ENCODE measurements around the gene MAEA.

MAEA gene

DNA sequence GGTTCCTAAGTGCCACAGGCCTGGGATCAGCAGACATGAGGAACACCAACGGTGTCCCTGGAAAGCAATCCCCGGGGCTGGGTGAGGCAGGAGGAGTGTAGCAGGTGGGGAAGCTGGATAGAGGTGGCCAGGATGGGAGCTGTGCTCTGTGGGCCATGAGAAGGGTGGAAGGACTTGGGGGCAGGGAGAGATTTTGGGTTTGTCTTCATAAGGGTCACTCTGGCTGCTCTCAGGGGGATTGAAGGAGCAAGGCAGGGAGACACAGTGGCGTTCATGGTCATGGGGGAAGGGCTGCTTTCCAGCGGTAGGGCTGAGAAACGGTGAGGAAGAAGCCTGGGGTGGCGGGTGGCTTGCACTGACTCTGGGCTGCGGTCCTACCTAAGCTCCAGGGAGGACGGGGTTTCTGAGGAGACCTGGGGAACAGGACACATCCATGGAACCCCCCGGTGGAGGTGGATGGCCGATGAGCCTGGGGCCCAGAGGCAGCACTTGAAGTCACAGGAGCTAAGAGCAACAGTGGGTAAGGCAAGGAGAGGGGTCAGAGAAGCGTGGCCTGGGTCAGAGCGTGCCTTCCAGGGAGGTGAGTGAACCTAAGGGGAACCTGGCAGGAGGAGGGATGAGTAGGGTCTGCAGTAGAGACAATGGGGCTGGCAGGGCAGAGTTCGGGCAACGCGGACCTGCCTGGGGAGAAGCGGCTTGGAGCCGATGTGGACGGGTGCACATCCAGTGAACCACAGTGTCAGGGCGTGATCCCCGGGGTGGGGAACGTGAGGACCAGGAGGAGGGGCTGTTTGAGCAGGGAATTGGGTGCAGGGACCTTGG, 28.4 kb upstream of the MAEA start:
- H3K36me3 Mint-ChIP-seq (ENCODE audit: low read depth) = peaks cover 33% of the 10 kb centered on the region
- TF ChIP-seq CTCF (IDR thresholded peaks at IDR 0.05; ENCODE audit: unreplicated experiment in 3 of 3) = no peak
- H3K4me3 Mint-ChIP-seq = no peak overlapping the region
- H3K27ac Mint-ChIP-seq = no peak overlapping the region
- H3K4me1 Mint-ChIP-seq = no peaks in the 10 kb centered on the region
- H3K9me3 Mint-ChIP-seq = peaks cover 51% of the 10 kb centered on the region
- peaks cover 6% of the 10 kb centered on the region for H3K27me3 Mint-ChIP-seq (ENCODE audit: low read depth)

- no peaks in the 10 kb centered on the region for H3K4me1 Mint-ChIP-seq
- H3K27ac Mint-ChIP-seq = no peak overlapping the region
- TF ChIP-seq CTCF (IDR thresholded peaks at IDR 0.05; ENCODE audit: unreplicated experiment in 3 of 3) = no peak
- H3K9me3 Mint-ChIP-seq = peaks cover 59% of the 10 kb centered on the region
- H3K27me3 Mint-ChIP-seq (ENCODE audit: low read depth) = peaks cover 6% of the 10 kb centered on the region
- H3K36me3 Mint-ChIP-seq (ENCODE audit: low read depth) = peaks cover 37% of the 10 kb centered on the region
- H3K4me3 Mint-ChIP-seq = no peak overlapping the region
Measured at GRCh38 chr4:1264942-1265341, 24.7 kb upstream of the MAEA start.

GRCh38 chr4:1265351-1265750, 24.3 kb upstream of the MAEA start:
- Mint-ChIP-seq H3K4me1 (no peaks in the 10 kb centered on the region), H3K36me3 (ENCODE audit: low read depth) (peaks cover 37% of the 10 kb centered on the region), H3K9me3 (peaks cover 58% of the 10 kb centered on the region), H3K27ac (no peak overlapping the region), H3K27me3 (ENCODE audit: low read depth) (peaks cover 6% of the 10 kb centered on the region), H3K4me3 (no peak overlapping the region)
- TF ChIP-seq CTCF (IDR thresholded peaks at IDR 0.05; ENCODE audit: unreplicated experiment in 3 of 3) = no peak

GRCh38 chr4:1266881-1267763, 22.6 kb upstream of the MAEA start:
- H3K4me1 Mint-ChIP-seq = no peaks in the 10 kb centered on the region
- H3K36me3 Mint-ChIP-seq (ENCODE audit: low read depth) = peaks cover 26% of the 10 kb centered on the region
- H3K9me3 Mint-ChIP-seq = peaks cover 51% of the 10 kb centered on the region
- no peak for TF ChIP-seq CTCF (IDR thresholded peaks at IDR 0.05; ENCODE audit: unreplicated experiment in 3 of 3)
- no peaks in the 10 kb centered on the region for H3K27me3 Mint-ChIP-seq (ENCODE audit: low read depth)
- H3K27ac Mint-ChIP-seq = no peak overlapping the region
- H3K4me3 Mint-ChIP-seq = no peak overlapping the region

DNA sequence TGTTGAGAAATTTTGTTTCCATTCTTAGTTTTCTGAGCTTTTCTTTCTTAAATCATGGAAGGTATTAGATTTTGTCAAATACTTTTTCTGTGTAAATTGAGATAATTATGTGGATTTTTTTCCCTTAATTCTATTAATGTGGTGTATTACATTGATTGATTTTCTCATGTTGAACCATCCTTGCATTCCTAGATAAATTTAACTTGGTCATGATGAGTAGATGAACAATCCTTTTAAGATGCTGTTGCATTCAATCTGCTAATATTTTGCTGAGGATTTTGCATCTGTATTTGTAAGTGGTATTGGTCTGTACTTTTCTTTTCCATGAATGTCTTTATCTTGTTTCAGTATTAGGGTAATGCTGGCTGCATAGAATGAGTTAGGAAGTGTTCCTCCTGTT, 20.5 kb upstream of the MAEA start:
- no peak overlapping the region for H3K4me3 Mint-ChIP-seq
- H3K36me3 Mint-ChIP-seq (ENCODE audit: low read depth) = peaks cover 26% of the 10 kb centered on the region
- H3K9me3 Mint-ChIP-seq = peaks cover 46% of the 10 kb centered on the region
- no peak overlapping the region for H3K27ac Mint-ChIP-seq
- no peak for TF ChIP-seq CTCF (IDR thresholded peaks at IDR 0.05; ENCODE audit: unreplicated experiment in 3 of 3)
- H3K27me3 Mint-ChIP-seq (ENCODE audit: low read depth) = no peaks in the 10 kb centered on the region
- H3K4me1 Mint-ChIP-seq = no peaks in the 10 kb centered on the region
